GM12878 (cell line): Measurements from ENCODE around the gene BCOR. TPM values are rescaled to one million over a fixed set of nuclear protein-coding genes. Genes with fewer than 3 reads are reported as not detected.

Experiments used
- ATAC-seq: fragments of 200-7000 bp; cut with Tn5 transposase; 3 replicates; pipeline ENCODE4 v1.9.1; 2020; ENCODE audit warnings: mild to moderate bottlenecking, moderate library complexity
- BruUV-seq: library from RNA; stranded (reverse); fragments of 400-500 nt; replicated peaks from 2 replicates; lab custom pipeline; 2021; lab: Mats Ljungman, UMichigan
- CTCF ChIA-PET: fragments of 300-600 bp; sonication (Branson Sonifier 250); formaldehyde crosslinking; extraction: SDS; loops from one replicate; lab custom pipeline; 2021; ENCODE audit warnings: inconsistent platforms; lab: Yijun Ruan, JAX
- POLR2A ChIA-PET: fragments of 350-600 bp; formaldehyde crosslinking; extraction: SDS; loops from one replicate; lab custom pipeline; 2021; ENCODE audit warnings: inconsistent platforms; lab: Charles Lee
- RAD21 ChIA-PET: fragments of 300-600 bp; sonication (Branson Sonifier 250); formaldehyde crosslinking; loops from one replicate; lab custom pipeline; 2023; ENCODE audit warnings: antibody characterized with exemption; ENCODE audit not compliant: unreplicated experiment; lab: Charles Lee
- SMC1A ChIA-PET: fragments of 300-600 bp; sonication (Branson Sonifier 250); formaldehyde crosslinking; loops from one replicate; lab custom pipeline; 2023; ENCODE audit not compliant: unreplicated experiment, uncharacterized antibody; lab: Charles Lee
- DNase-seq: peaks from one replicate; pipeline ENCODE4 v3.0.0-alpha.2; 2011; ENCODE audit warnings: low read depth, low spot score
- FAIRE-seq: peaks from 3 replicates; lab custom pipeline; 2011; peaks lifted over from hg19 to GRCh38; lab: Jason Lieb, UNC
- H2AFZ ChIP-seq: 2 replicates; pipeline ENCODE4 v1.6.0; 2011; ENCODE audit warnings: low read depth, low read length, control low read depth; ENCODE audit not compliant: control insufficient read depth
- H3K27ac ChIP-seq: 2 replicates; pipeline ENCODE4 v1.5.1; 2011; ENCODE audit warnings: control low read depth; ENCODE audit not compliant: control insufficient read depth, insufficient read depth
- H3K27me3 ChIP-seq, 2 experiments: replicated peaks in 1 of 2; 2 replicates each; pipeline versions ENCODE4 v1.6.0 to v1.6.1; 2011; ENCODE audit warnings: low read length in 1 of 2; ENCODE audit not compliant: control insufficient read depth in 2 of 2, insufficient read depth in 2 of 2
- H3K36me3 ChIP-seq, 2 experiments: 2 replicates each; pipeline ENCODE4 v1.5.1; 2011; ENCODE audit warnings: low read length in 1 of 2; ENCODE audit not compliant: control insufficient read depth in 2 of 2, insufficient read depth in 2 of 2
- H3K4me1 ChIP-seq: 2 replicates; pipeline ENCODE4 v1.6.1; 2011; ENCODE audit warnings: mild to moderate bottlenecking, low read length, moderate library complexity, mixed read lengths; ENCODE audit not compliant: control insufficient read depth, insufficient read depth
- H3K4me2 ChIP-seq: 2 replicates; pipeline ENCODE4 v1.6.0; 2011; ENCODE audit warnings: control low read depth; ENCODE audit not compliant: control insufficient read depth, insufficient read depth
- H3K4me3 ChIP-seq: fragments of 200-600 bp; sonication (generic); 2 replicates; pipeline ENCODE4 v1.5.1; 2016
- H3K79me2 ChIP-seq: 2 replicates; pipeline ENCODE4 v1.6.0; 2011; ENCODE audit warnings: low read length; ENCODE audit not compliant: control insufficient read depth, insufficient read depth
- H3K9ac ChIP-seq: 2 replicates; pipeline ENCODE4 v1.8.0; 2011; ENCODE audit warnings: low read length, control low read depth, mixed read lengths; ENCODE audit not compliant: control insufficient read depth, insufficient read depth
- H3K9me3 ChIP-seq: replicated peaks from 3 replicates; pipeline ENCODE4 v1.5.1; 2011; ENCODE audit warnings: mild to moderate bottlenecking, low read length; ENCODE audit not compliant: control insufficient read depth, insufficient read depth
- H4K20me1 ChIP-seq: 2 replicates; pipeline ENCODE4 v1.6.0; 2011; ENCODE audit not compliant: control insufficient read depth, insufficient read depth
- E2F8 ChIP-seq: fragments of 450-650 bp; IDR thresholded peaks from 2 replicates; pipeline ENCODE4 v1.6.1; 2018; ENCODE audit warnings: mild to moderate bottlenecking, low read depth, moderate library complexity; ENCODE audit not compliant: partially characterized antibody
- HCFC1 ChIP-seq: fragments of 150-350 bp; IDR thresholded peaks from 2 replicates; pipeline ENCODE4 v1.6.1; 2014; ENCODE audit warnings: low read length
- JUND ChIP-seq: IDR thresholded peaks from 2 replicates; pipeline ENCODE4 v1.6.1; 2012; ENCODE audit warnings: low read depth, mild to moderate bottlenecking, low read length, improper control_type of control experiment, moderate library complexity
- KAT2A ChIP-seq: conservative IDR thresholded peaks from 2 replicates; pipeline ENCODE4 v1.6.1; 2011; ENCODE audit warnings: low read depth, low read length; ENCODE audit not compliant: control insufficient read depth
- KLF5 ChIP-seq: fragments of 450-650 bp; IDR thresholded peaks from 2 replicates; pipeline ENCODE4 v1.6.1; 2014; ENCODE audit warnings: mild to moderate bottlenecking; ENCODE audit not compliant: partially characterized antibody
- MYB ChIP-seq: fragments of 150-350 bp; IDR thresholded peaks from 2 replicates; pipeline ENCODE4 v1.6.1; 2014; ENCODE audit warnings: mild to moderate bottlenecking, low read depth, low read length, borderline replicate concordance
- NFYA ChIP-seq: IDR thresholded peaks from 2 replicates; pipeline ENCODE4 v1.6.1; 2011; ENCODE audit warnings: low read depth, mild to moderate bottlenecking, low read length, improper control_type of control experiment, borderline replicate concordance
- RAD51 ChIP-seq: fragments of 450-650 bp; IDR thresholded peaks from 2 replicates; pipeline ENCODE4 v1.6.1; 2016; ENCODE audit warnings: moderate library complexity, mild to moderate bottlenecking, inconsistent platforms
- RUNX3 ChIP-seq: IDR thresholded peaks from 2 replicates; pipeline ENCODE4 v1.6.1; 2012; ENCODE audit warnings: low read length, inconsistent platforms
- SPI1 ChIP-seq: IDR thresholded peaks from 2 replicates; pipeline ENCODE4 v1.6.1; 2011; ENCODE audit warnings: low read depth, mild to moderate bottlenecking, low read length, moderate library complexity, borderline replicate concordance; ENCODE audit not compliant: insufficient read depth
- TAF1 ChIP-seq: IDR thresholded peaks from 2 replicates; pipeline ENCODE4 v1.6.1; 2011; ENCODE audit warnings: mild to moderate bottlenecking, low read depth, low read length, borderline replicate concordance
- TCF7 ChIP-seq: IDR thresholded peaks from 2 replicates; pipeline ENCODE4 v1.6.1; 2014; ENCODE audit warnings: antibody characterized with exemption, borderline replicate concordance
- YBX1 ChIP-seq: fragments of 450-650 bp; IDR thresholded peaks from 2 replicates; pipeline ENCODE4 v1.6.1; 2016; ENCODE audit warnings: antibody characterized with exemption
- ZBED1 ChIP-seq: IDR thresholded peaks from 2 replicates; pipeline ENCODE4 v1.6.1; 2016; ENCODE audit warnings: borderline replicate concordance
- WGBS: methylation state at CpG from one replicate; pipeline ENCODE4 v1.1.6; 2016; ENCODE audit warnings: low lambda C conversion rate; ENCODE audit not compliant: insufficient replicate concordance, insufficient coverage; ENCODE audit errors: missing lambda C conversion rate; 5-methylcytosine and 5-hydroxymethylcytosine counted together
- in situ Hi-C: fragments of 300-500 bp; cut with MboI; formaldehyde crosslinking; loops from 9 replicates; pipeline ENCODE4 v1.14.3; 2018; ENCODE audit warnings: mixed read lengths
- intact Hi-C: fragments of 100-400 bp; cut with micrococcal nuclease; formaldehyde crosslinking; loops from one replicate; pipeline ENCODE4 v1.14.2; 2022; ENCODE audit not compliant: unreplicated experiment
- polyA plus RNA-seq, 11 experiments: library from polyadenylated mRNA; depleted of rRNA in 4 of 11; unstranded in 6 of 11; stranded (reverse) in 5 of 11; fragments of >200 nt; fragmentation: Nextera tagmentation in 4 of 11; fragmentation: Illumina TruSeq in 1 of 11; extraction: Ambion mirVana in 4 of 11; extraction: Trizol in 1 of 11; gene quantifications; 1 replicate in 1 of 11; 2 replicates in 10 of 11; pipeline versions ENCODE4 v1.2.1 to v1.2.3, GENCODE V29; 2011 to 2016; ENCODE audit warnings: inconsistent platforms in 2 of 11, missing spikeins in 2 of 11, low read depth in 1 of 11
- total RNA-seq, 4 experiments: library from RNA; depleted of rRNA in 3 of 4; stranded (reverse); fragments of >200 nt in 3 of 4; fragmentation: Illumina TruSeq in 1 of 4; extraction: Trizol in 1 of 4; gene quantifications; 2 replicates each; pipeline versions ENCODE4 v1.2.1 to v1.2.3, GENCODE V29; 2013 to 2021
- TF ChIP-seq, protein P1 (sequence below): fragments of 450-650 bp; formaldehyde crosslinking; IDR thresholded peaks from 2 replicates; pipeline ENCODE4 v1.4.0; 2020; ENCODE audit warnings: mild to moderate bottlenecking, moderate library complexity
- TF ChIP-seq, protein P2 (sequence below): fragments of 450-650 bp; formaldehyde crosslinking; IDR thresholded peaks from 2 replicates; pipeline ENCODE4 v1.5.0; 2022; ENCODE audit warnings: mild to moderate bottlenecking, missing genetic modification characterization

BCOR gene
- total and polyA plus RNA-seq, 10 of the 15 experiments (the other 5 are each of a cell fraction or from before 2014, with no cell fraction given): 5.1 to 16.4 (median 10.1) TPM

GRCh38 chrX:40097141-40097503 is 636 bp downstream of the BCOR start:
- in situ Hi-C loops (no loop called here), intact Hi-C loops (loop anchor here (5.0 to 10.0 kb wide), 4 partner anchors 85 to 378 kb away; no protein-coding TSS in a partner anchor)
- no peak overlapping the region for H3K9ac ChIP-seq
- DNase-seq: no peak
- no peaks in the 10 kb centered on the region for H3K27me3 ChIP-seq
- peaks cover 28% of the 10 kb centered on the region for H3K79me2 ChIP-seq
- H3K36me3 ChIP-seq: no peaks in the 10 kb centered on the region
- no peak overlapping the region for H3K27ac ChIP-seq
- H4K20me1 ChIP-seq: no peaks in the 10 kb centered on the region
- no peak for FAIRE-seq
- no peak for ATAC-seq
- H3K4me1 ChIP-seq: peaks cover 4% of the 10 kb centered on the region; the same call in 1 of the 2 replicates
- SMC1A ChIA-PET: no interaction called here
- no peaks in the 10 kb centered on the region for H3K9me3 ChIP-seq
- RAD21 ChIA-PET: interaction anchor here (1.4 to 4.0 kb wide), 4 partner anchors 9 to 280 kb away, joined by 3 to 20 read pairs (median 4); no protein-coding TSS in a partner anchor
- WGBS: no CpG with 5 or more reads among the region's 42 CpGs
- BruUV-seq: no TSS peak
- H3K4me3 ChIP-seq: no peak overlapping the region
- no peak overlapping the region for H3K4me2 ChIP-seq
- CTCF ChIA-PET: no interaction called here
- POLR2A ChIA-PET: no interaction called here
- no peak overlapping the region for H2AFZ ChIP-seq
- no peak for TF ChIP-seq E2F8
- TF ChIP-seq HCFC1: no peak
- no peak for TF ChIP-seq MYB
- TF ChIP-seq SPI1: no peak
- TF ChIP-seq RUNX3: no peak
- TF ChIP-seq TAF1: no peak
- TF ChIP-seq TCF7: no peak
- no peak for TF ChIP-seq ZBED1
- no peak for TF ChIP-seq JUND
- TF ChIP-seq, protein P1, sequence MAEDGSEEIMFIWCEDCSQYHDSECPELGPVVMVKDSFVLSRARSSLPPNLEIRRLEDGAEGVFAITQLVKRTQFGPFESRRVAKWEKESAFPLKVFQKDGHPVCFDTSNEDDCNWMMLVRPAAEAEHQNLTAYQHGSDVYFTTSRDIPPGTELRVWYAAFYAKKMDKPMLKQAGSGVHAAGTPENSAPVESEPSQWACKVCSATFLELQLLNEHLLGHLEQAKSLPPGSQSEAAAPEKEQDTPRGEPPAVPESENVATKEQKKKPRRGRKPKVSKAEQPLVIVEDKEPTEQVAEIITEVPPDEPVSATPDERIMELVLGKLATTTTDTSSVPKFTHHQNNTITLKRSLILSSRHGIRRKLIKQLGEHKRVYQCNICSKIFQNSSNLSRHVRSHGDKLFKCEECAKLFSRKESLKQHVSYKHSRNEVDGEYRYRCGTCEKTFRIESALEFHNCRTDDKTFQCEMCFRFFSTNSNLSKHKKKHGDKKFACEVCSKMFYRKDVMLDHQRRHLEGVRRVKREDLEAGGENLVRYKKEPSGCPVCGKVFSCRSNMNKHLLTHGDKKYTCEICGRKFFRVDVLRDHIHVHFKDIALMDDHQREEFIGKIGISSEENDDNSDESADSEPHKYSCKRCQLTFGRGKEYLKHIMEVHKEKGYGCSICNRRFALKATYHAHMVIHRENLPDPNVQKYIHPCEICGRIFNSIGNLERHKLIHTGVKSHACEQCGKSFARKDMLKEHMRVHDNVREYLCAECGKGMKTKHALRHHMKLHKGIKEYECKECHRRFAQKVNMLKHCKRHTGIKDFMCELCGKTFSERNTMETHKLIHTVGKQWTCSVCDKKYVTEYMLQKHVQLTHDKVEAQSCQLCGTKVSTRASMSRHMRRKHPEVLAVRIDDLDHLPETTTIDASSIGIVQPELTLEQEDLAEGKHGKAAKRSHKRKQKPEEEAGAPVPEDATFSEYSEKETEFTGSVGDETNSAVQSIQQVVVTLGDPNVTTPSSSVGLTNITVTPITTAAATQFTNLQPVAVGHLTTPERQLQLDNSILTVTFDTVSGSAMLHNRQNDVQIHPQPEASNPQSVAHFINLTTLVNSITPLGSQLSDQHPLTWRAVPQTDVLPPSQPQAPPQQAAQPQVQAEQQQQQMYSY (CRISPR knock-in tag): no peak
- TF ChIP-seq YBX1: no peak
- TF ChIP-seq, protein P2, sequence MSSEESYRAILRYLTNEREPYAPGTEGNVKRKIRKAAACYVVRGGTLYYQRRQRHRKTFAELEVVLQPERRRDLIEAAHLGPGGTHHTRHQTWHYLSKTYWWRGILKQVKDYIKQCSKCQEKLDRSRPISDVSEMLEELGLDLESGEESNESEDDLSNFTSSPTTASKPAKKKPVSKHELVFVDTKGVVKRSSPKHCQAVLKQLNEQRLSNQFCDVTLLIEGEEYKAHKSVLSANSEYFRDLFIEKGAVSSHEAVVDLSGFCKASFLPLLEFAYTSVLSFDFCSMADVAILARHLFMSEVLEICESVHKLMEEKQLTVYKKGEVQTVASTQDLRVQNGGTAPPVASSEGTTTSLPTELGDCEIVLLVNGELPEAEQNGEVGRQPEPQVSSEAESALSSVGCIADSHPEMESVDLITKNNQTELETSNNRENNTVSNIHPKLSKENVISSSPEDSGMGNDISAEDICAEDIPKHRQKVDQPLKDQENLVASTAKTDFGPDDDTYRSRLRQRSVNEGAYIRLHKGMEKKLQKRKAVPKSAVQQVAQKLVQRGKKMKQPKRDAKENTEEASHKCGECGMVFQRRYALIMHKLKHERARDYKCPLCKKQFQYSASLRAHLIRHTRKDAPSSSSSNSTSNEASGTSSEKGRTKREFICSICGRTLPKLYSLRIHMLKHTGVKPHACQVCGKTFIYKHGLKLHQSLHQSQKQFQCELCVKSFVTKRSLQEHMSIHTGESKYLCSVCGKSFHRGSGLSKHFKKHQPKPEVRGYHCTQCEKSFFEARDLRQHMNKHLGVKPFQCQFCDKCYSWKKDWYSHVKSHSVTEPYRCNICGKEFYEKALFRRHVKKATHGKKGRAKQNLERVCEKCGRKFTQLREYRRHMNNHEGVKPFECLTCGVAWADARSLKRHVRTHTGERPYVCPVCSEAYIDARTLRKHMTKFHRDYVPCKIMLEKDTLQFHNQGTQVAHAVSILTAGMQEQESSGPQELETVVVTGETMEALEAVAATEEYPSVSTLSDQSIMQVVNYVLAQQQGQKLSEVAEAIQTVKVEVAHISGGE (CRISPR knock-in tag): no peak
- no peak for TF ChIP-seq RAD51
- no peak for TF ChIP-seq KAT2A
- no peak for TF ChIP-seq NFYA
- no peak for TF ChIP-seq KLF5
